Measurements from ENCODE around the gene UBAP2. TPM values are rescaled to one million over a fixed set of nuclear protein-coding genes. Genes with fewer than 3 reads are reported as not detected.

The UBAP2 gene, protein sequence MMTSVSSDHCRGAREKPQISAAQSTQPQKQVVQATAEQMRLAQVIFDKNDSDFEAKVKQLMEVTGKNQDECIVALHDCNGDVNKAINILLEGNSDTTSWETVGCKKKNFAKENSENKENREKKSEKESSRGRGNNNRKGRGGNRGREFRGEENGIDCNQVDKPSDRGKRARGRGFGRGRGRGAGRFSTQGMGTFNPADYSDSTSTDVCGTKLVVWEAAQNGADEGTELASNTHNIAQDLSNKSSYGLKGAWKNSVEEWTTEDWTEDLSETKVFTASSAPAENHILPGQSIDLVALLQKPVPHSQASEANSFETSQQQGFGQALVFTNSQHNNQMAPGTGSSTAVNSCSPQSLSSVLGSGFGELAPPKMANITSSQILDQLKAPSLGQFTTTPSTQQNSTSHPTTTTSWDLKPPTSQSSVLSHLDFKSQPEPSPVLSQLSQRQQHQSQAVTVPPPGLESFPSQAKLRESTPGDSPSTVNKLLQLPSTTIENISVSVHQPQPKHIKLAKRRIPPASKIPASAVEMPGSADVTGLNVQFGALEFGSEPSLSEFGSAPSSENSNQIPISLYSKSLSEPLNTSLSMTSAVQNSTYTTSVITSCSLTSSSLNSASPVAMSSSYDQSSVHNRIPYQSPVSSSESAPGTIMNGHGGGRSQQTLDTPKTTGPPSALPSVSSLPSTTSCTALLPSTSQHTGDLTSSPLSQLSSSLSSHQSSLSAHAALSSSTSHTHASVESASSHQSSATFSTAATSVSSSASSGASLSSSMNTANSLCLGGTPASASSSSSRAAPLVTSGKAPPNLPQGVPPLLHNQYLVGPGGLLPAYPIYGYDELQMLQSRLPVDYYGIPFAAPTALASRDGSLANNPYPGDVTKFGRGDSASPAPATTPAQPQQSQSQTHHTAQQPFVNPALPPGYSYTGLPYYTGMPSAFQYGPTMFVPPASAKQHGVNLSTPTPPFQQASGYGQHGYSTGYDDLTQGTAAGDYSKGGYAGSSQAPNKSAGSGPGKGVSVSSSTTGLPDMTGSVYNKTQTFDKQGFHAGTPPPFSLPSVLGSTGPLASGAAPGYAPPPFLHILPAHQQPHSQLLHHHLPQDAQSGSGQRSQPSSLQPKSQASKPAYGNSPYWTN
- total RNA-seq = 10 to 100 TPM; 14.5 to 27.8 (median 20.5) TPM

GRCh38 chr9:34048727-34049629 is at the start of gene UBAP2:
Gene UBAP2 (minus strand): TSS chr9:34048887. CDS start chr9:34017148, 31,739 bp downstream.
- Histone ChIP-seq H3K27me3 (no peaks in the 10 kb centered on the region), H3K9me3 (no peaks in the 10 kb centered on the region), H3K4me1 (peaks cover 0 to 45% (median 21%) of the 10 kb centered on the region in 3 donors), H3K36me3 (peaks cover 0 to 7% (median 0%) of the 10 kb centered on the region in 3 donors), H3K27ac (peak within 1 kb of the TSS; percentile 95 to 99 (median 96)), H3K4me3 (peak within 1 kb of the TSS; percentile 75 to 100 (median 94))
- WGBS, 2 donors = 0 to 8% methylated on average over 4 to 19 of the region's 70 CpGs
- TF ChIP-seq POLR2A (IDR thresholded peaks at IDR 0.05) = peak in 3 of 4 donors; percentile 87 to 95 (median 92)
- peak in 2 of 6 experiments; percentile 3 to 25 for TF ChIP-seq CTCF (IDR thresholded peaks at IDR 0.05)
- intact Hi-C loops (cut with DNase I) = no loop called here
- peak; percentile 91 for DNase-seq

DNA sequence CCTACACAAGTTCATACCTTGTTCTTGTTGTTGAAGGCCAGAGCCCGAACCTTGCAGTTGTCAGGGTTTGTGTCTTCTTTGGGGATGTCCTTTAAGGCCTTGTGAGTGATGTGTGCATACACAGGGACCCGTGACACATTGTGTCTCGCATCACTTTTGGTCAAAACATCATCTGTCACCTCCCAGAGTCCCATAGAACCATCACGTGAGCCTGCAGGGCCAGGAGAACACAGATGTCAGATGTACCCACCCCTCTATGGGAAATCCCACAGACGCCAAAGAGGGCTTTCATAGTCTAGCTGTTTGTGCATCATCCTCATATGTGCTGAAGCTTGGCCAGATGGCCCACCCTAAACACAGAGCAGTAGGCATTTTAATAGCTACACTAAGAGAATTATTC is 49.6 kb upstream of the UBAP2 start:
- Histone ChIP-seq H3K4me1 (no peaks in the 10 kb centered on the region), H3K36me3 (peaks cover 10 to 100% (median 43%) of the 10 kb centered on the region in 3 donors), H3K9me3 (no peaks in the 10 kb centered on the region), H3K27me3 (no peaks in the 10 kb centered on the region), H3K27ac (no peak overlapping the region), H3K4me3 (no peak overlapping the region)
- DNase-seq = no peak
- intact Hi-C loops (cut with DNase I) = no loop called here
- 83 to 90% methylated on average over 5 of the region's 5 CpGs for WGBS, 2 donors
- TF ChIP-seq POLR2A (IDR thresholded peaks at IDR 0.05) (no peak), CTCF (IDR thresholded peaks at IDR 0.05) (no peak)

DNA sequence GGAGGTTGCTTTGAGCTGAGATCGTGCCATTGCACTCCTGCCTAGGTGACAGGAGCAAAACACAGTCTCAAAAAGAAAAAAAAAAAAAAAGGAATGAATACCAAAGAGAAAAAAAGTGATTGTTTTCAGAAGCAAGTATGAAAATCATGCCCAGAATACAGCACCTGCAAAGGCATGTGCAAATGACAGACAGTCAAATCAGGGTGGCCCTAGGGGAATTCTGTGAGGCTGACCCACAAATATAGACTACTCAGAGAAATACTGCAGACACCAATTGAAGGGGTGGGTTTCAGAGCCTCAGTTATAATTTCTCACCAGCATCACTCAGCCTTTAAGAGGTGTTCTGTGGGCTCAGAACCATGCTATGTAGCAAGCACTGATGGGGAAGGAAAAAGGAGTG is 49.2 kb upstream of the UBAP2 start:
- intact Hi-C loops (cut with DNase I) = no loop called here

More for the DNA sequence above, 49.2 kb upstream of the UBAP2 start:
- H3K4me3 ChIP-seq = no peak overlapping the region
- DNase-seq = no peak
- WGBS, 2 donors = 88 to 95% methylated on average over 1 of the region's 1 CpG
- no peaks in the 10 kb centered on the region for H3K9me3 ChIP-seq
- no peak overlapping the region for H3K27ac ChIP-seq
- TF ChIP-seq CTCF (IDR thresholded peaks at IDR 0.05) (no peak), POLR2A (IDR thresholded peaks at IDR 0.05) (no peak)
- no peaks in the 10 kb centered on the region for H3K4me1 ChIP-seq
- peaks cover 12 to 100% (median 44%) of the 10 kb centered on the region in 3 donors for H3K36me3 ChIP-seq
- H3K27me3 ChIP-seq = no peaks in the 10 kb centered on the region
